Metanephros (tissue), 2 donors: ENCODE results near the gene TJAP1. TPM values are rescaled to one million over a fixed set of nuclear protein-coding genes. Genes with fewer than 3 reads are reported as not detected.

Source experiments
- small RNA-seq: library from RNA; depleted of rRNA; stranded (forward); fragments of <200 nt; gene quantifications from one replicate; pipeline ENCODE3, GENCODE V24; 2014; ENCODE audit warnings: low replicate concordance
- total RNA-seq: library from RNA; depleted of rRNA; stranded (reverse); fragments of >200 nt; gene quantifications from one replicate; pipeline ENCODE4 v1.2.3, GENCODE V29; 2014

Gene TJAP1
- total RNA-seq: 25.9 TPM

GRCh38 chr6:43477235-43478007 is at the start of gene TJAP1:
TJAP1 (plus strand) TSS chr6:43477570; CDS start chr6:43499002, 21,432 bp downstream.

DNA sequence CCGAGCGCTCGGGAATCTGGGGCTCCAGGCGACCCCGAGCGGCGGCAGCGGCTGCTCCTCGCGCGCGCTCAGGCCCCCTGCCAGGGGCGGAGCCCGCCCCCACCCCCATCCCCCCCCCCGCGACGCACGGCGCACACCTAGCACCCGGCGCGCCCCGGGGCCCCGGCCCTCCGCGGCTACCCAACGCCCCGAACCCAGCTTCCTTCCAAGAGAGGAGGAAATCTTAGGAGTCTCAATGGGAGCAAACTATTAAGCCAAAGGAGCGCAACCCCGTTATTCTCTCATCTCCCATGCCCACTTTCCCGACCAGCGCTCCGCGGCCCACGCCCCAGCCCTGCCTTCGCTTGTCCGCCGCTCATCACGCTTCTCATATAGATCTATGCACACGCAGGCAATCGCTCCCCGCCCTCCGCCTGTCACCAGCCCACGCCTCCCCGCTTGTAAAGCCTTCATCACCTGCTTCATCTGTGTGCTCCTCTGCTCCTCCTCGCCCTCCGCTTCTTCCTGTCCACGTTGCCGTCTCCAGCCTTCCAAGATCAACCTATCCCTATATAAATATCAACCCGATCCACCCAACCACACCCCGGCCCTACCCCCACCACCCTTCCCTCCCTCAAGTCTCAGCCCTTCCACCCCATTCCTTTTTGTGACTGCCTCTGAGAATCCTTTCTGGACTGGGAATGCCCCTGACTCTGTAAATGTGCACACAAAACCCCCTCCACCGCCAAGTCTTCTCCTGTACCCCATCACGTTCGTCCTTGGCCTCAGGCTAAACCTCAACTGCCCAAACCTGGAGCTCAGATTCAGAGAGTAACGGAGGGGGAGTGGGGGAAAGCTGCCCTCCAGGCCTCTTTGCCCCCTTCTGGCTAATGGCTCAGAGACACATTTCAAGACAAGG is 21.6 kb upstream of the TJAP1 start, which contains the start of gene DLK2:
TSS of gene DLK2 (minus strand) at position 18 of the 898 bp plus-strand sequence. CDS start 723 bp downstream, outside the sequence.

GRCh38 chr6:43509984-43510826 is 32.8 kb downstream of the TJAP1 start, which contains the start of gene LRRC73:
LRRC73 (minus strand) TSS chr6:43510346; CDS start chr6:43509785, 561 bp downstream.

GRCh38 chr6:43516697-43517504 is 39.5 kb downstream of the TJAP1 start, which contains the start of the genes POLR1C and YIPF3:
POLR1C (plus strand) TSS chr6:43517089; CDS start chr6:43517110, 21 bp downstream.
YIPF3 (minus strand) TSS chr6:43516926; CDS start chr6:43516807, 119 bp downstream.

Small RNAs within 50 kb of the gene (small RNA-seq; reads per million reads assigned to genes)
- gene MIR6780B: not detected
- gene RF00426: not detected
- gene RNU6-1113P: not detected

Other genes starting within 250 kb of the TJAP1 start
- gene DNPH1, start 248.1 kb upstream of the TJAP1 start, total RNA-seq: 64.1 TPM
- 0.29 TPM for gene TTBK1, start 234.1 kb upstream of the TJAP1 start, total RNA-seq
- 0.18 TPM for gene SLC22A7, start 179.3 kb upstream of the TJAP1 start, total RNA-seq
- 2.6 TPM for gene CRIP3, start 168.7 kb upstream of the TJAP1 start, total RNA-seq
- gene ZNF318, start 107.9 kb upstream of the TJAP1 start, total RNA-seq: 15.3 TPM
- gene ABCC10, start 50.0 kb upstream of the TJAP1 start, total RNA-seq: 18.5 TPM
- gene DLK2, start 22.0 kb upstream of the TJAP1 start, total RNA-seq: 1.3 TPM
- gene LRRC73, start 32.8 kb downstream of the TJAP1 start, total RNA-seq: 1.6 TPM
- 83.7 TPM for gene YIPF3, start 39.4 kb downstream of the TJAP1 start, total RNA-seq
- gene POLR1C, start 39.5 kb downstream of the TJAP1 start, total RNA-seq: 28.6 TPM
- 27.6 TPM for gene XPO5, start 98.5 kb downstream of the TJAP1 start, total RNA-seq
- gene POLH, start 98.6 kb downstream of the TJAP1 start, total RNA-seq: 16.2 TPM
- 37.1 TPM for gene GTPBP2, start 151.7 kb downstream of the TJAP1 start, total RNA-seq
- 20.3 TPM for gene MAD2L1BP, start 158.3 kb downstream of the TJAP1 start, total RNA-seq
- 1.2 TPM for gene RSPH9, start 167.5 kb downstream of the TJAP1 start, total RNA-seq
- 54.2 TPM for gene MRPS18A, start 210.2 kb downstream of the TJAP1 start, total RNA-seq